H4 (cell line): ENCODE results near the gene ASPSCR1. TPM values are rescaled to one million over a fixed set of nuclear protein-coding genes. Genes with fewer than 3 reads are reported as not detected.
"Not testable (repeated sequence)": the region's sequence is repeated elsewhere in the genome, so short reads cannot be mapped to it uniquely, and the experiment has no call there.

ENCODE experiments used
- DNase-seq: peaks from one replicate; pipeline ENCODE4 v3.0.0-alpha.2; 2015; ENCODE audit warnings: low spot score
- total RNA-seq: library from RNA; depleted of rRNA; stranded (reverse); fragments of >200 nt; shearing (Covaris generic); gene quantifications from 2 replicates; pipeline ENCODE4 v1.2.3, GENCODE V29; 2014

ASPSCR1 gene
- total RNA-seq, 1 experiment from 2014 or later, result 24.9 TPM

GRCh38 chr17:82023447-82024241 lies 46.2 kb downstream of the ASPSCR1 start:
- no peak for DNase-seq

- no peak for DNase-seq
These were observed 47.4 kb downstream of the ASPSCR1 start for GRCh38 chr17:82024859-82025258.

DNA sequence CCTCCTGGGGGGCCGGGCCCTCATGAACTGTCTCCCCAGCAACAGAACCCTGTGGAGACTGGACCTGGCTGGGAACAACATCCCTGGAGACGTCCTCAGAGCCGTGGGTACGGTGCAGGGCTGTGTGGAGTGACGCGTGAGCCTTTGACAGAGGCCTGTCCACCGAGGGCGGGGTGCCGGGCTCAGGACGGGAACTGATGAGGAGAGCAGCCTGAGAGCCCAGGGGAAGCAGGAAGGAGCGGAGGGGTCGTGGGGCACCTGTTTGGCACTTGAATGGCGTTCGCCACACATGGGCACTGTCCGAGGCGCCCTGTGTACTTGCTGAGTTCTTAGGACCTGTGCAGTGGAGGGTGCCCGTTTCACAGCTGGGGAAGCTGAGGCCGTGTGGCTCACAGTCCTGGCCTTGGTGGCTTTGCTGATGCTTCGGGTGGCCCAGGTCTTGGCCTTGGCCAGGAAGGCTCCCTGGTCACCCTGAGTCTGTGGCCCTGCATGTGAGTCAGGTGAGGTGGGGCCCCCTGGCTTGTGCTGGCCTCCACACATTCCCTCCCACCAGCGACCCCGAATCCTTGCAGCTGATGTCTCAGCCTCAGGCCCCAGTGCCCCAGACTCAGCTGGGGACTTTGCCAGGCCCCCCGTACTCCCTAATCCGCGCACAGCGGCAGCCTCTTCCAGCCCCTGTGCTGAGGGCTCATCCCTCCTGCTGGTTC lies 48.1 kb downstream of the ASPSCR1 start:
- no peak for DNase-seq

DNA sequence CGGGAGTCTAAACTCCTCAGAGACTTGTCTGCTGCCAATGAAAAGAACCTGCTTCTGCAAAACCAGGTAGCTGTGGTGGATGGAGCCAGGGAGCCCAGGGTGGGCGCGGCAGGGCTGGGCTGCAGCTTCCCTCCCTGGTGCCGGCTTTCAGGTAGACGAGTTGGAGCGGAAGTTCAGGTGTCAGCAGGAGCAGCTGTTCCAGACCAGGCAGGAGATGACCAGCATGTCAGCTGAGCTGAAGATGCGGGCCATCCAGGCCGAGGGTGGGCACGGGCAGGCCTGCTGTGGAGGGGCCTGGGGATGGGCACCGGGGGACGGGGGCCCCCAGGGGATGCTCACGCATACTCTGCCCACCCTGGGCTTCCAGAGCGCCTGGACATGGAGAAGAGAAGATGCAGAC lies 50.8 kb downstream of the ASPSCR1 start:
- DNase-seq, result no peak

DNA sequence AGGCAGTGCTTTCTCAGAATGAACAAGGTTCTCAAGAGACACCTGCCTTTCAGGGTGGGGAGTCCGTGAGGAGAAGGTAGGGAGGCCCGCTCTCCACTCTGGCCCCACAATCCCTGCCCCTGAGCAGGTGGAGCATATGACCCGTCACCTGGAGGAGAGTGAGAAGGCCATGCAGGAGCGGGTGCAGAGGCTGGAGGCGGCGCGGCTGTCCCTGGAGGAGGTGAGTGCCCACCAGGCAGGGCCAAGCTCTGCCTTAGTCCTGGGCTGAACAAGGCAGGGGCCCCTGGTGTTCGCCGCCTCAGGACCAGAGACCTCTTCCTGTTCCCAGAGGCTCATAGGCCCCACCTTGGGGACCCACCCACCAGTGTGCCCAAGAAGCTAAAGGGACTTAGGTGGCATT lies 51.5 kb downstream of the ASPSCR1 start:
- no peak for DNase-seq

DNA sequence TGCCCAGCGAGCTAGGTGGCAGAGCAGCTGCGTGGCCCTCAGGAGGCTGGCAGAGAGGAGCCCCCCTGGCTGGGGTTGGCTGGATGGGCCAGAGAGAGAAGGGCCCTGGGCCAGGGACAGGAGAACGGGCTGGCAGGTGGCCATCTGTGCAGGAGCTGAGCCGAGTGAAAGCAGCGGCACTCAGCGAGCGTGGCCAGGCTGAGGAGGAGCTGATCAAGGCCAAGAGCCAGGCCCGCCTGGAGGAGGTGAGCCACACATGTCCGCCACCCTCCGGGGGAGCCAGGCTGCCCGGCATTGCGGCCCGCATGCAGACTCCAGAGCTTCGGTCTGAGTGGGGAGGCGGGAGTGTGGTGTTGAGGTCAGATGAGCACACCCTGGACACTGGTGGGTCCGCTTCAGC lies 52.0 kb downstream of the ASPSCR1 start:
- no peak for DNase-seq

DNA sequence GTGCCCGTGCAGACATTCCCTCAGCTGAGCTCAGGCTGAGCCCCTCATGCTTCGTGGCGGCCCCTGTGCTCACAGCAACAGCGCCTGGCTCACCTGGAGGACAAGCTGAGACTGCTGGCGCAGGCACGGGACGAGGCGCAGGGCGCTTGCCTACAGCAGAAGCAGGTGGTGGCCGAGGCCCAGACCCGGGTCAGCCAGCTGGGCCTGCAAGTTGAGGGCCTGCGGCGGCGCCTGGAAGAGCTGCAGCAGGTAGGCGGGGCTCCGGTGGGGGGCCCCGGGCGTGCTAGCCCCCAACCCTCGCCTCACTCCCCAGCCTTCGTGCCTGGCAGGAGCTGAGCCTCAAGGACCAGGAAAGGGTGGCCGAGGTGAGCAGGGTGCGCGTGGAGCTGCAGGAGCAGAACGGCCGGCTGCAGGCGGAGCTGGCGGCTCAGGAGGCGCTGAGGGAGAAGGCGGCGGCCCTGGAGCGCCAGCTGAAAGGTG lies 52.6 kb downstream of the ASPSCR1 start:
- no peak for DNase-seq

DNA sequence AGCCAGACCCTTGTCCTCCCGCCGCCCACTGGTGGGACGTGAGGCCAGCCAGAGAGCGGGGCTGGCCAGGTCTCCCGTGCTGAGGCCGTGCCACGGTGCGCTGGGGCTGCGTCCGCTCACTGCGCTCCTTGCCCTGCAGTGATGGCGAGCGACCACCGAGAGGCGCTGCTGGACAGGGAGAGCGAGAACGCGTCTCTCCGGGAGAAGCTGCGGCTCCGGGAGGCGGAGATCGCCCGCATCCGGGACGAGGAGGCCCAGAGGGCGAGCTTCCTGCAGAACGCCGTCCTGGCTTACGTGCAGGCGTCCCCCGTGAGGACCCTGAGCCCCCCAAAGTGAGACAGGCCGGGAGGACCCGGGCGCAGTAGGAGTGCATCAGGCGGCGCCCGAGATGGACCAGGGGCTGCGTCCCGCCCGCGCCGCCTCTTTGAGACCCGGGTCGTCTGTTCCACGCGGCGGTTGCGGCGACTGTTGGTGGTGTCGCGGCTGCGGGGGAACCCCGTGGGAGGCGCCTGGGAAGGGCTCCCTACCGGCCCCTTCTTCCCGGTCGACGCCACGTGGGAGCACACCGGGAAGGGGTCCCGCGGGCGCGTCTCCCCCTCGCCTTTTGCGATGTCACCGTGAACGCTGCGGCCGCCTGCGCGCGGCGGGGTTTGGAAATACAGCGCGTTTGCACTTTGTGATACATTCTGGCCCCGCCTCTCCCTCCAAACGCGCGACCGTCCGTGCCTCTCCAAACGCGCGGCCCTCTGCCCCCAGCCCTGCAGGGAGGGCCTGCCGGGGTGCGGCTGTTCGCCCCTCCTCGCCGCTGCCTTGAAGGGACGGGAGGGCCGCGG lies 53.3 kb downstream of the ASPSCR1 start:
- peak; percentile 49 for DNase-seq

DNA sequence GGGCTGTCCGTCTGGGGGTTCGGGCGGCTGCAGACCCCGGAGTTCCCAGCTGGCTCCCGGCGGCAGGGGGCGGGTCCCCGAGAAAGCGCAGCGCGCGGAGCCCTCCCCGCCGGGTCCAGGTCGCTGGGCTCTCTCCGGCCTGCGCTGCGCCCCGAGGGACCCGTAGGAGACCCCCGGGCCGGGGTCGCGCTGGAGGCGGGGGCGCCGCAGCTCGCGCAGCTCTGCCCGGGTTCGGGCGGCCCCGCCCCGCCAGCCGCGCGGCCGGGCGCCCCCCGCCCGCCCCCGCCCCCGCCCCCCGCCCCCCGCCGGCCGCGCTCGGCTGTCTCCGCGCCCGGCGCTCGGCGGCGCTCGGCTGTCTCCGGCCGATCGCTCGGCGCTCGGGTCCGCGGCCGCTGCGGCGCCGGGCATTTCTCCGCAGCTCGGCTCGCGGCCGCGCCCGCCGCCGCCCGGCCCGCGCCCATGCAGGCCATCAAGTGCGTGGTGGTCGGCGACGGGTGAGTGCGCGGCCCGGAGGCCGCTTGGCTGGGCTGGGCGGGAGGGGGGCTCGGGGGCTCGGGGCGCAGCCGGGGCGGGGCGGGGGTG lies 54.0 kb downstream of the ASPSCR1 start, which contains the start of gene RAC3:
RAC3 (plus strand) TSS at position 376 of the 582 bp plus-strand sequence; CDS start at position 460, 84 bp downstream.
- no peak for DNase-seq

- no peak for DNase-seq
These were observed 54.6 kb downstream of the ASPSCR1 start for GRCh38 chr17:82031885-82032627.

DNA sequence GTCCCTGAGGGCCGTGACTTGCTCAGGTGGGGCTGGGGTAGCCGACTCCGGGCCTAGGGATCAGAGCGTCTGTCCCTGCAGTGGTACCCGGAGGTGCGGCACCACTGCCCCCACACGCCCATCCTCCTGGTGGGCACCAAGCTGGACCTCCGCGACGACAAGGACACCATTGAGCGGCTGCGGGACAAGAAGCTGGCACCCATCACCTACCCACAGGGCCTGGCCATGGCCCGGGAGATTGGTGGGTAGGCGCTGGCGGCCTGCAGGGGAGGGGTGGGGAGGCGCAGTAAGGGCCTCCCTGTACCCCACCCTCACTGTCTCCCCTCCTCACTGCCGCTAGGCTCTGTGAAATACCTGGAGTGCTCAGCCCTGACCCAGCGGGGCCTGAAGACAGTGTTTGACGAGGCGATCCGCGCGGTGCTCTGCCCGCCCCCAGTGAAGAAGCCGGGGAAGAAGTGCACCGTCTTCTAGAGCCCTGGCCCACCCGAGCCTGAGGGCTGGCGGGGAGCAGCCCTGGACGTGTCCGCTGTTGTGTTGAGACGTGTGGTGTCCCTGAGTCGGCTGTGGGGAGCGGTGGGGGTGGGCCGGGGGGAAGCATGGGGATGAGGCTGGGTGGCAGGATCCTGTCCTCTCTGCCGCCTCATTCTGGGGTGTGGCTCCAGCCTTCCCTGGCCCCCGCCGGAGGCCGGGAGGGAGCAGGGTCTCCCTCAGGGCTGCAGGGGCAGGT lies 56.1 kb downstream of the ASPSCR1 start:
- DNase-seq, result no peak

DNA sequence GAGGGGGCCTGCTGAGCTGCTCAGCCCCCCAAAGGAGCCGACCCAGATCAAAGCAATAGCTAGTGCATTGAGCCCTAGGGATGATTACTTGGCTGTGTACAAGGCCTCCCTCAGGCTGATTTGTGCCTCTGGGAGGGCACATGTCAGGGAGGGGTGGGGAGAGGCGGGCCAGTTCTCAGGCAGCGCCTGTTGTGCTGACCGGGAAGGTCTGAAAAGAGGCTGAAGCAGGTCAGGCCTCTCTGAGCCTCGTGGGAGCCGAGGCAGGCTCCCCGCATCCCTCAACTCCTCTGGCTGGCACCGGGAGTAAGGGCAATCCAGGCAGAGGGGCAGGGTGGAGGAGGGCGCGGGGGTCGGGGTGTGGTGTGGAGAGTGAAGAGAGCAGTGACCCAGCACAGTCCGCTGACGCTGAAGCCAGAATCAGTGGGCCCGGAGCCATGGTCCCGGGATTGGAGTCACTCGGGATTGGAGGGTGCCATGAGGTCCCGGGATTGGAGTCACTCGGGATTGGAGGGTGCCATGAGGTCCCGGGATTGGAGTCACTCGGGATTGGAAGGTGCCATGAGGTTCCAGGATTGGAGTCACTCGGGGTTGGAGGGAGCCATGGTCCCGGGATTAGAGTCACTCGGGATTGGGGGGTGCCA lies 57.1 kb downstream of the ASPSCR1 start:
- no peak for DNase-seq

DNA sequence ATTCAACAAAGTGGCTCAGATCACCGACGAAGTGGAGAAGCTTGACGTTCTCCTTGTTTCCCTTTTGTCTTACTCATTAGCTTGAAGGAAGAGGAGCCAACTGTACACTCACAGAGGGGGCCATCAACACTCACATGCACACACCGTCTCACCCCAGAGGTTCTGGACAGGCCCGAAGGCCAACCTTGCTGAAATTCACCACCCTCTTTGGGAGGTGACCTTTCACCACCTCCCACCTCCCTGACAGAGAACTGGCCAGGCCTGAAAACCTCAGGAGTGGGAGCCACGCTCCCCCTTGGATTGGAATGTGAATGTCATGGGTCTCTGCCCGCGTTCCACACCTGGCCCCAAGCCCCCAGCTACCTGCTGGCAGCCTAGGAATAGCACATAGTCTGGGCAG lies 58.1 kb downstream of the ASPSCR1 start:
- no peak for DNase-seq

GRCh38 chr17:82035956-82036633 lies 58.7 kb downstream of the ASPSCR1 start:
- DNase-seq, result no peak

GRCh38 chr17:82036634-82037091 lies 59.2 kb downstream of the ASPSCR1 start:
- no peak for DNase-seq

DNA sequence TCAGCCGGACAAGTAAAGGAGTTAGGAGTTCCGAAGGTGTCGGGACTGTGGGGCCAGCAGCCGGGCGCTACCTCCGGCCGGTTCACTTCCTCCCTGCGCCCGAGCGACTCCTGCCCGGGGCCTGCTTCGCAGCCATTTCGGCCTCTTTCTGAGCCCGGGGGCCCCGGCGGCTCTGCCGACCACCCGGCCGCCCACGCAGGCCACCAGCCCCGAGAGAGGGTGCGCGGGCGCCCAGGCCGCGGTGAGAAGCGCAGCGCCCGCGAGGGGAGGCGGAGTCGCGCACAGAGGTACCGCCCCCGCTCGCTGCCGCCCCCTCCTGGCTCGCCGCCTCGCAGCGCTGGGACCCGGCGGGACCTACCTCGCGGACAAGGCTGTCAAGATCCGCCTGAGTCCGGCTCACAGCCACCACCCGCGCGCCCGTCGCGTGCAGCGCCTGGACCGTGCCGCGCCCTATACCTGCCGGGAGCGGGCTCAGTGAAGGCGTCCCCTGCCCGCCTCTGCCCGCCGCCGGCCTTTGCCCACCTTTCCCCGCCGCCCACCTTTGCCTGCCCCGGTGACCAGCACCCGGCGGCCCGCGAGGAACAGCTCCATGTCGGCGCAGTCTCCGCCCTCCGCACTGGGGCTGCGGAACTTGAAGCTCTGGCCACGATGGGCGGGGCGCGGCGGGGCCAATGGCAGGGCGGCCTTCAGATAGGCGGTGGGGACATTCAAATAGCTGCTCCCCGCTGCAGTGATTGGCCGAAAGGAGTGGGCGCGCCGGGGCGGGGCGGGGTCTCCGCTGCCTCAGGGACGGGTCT lies 59.9 kb downstream of the ASPSCR1 start, which contains the start of gene DCXR:
DCXR (minus strand) TSS at position 606 of the 797 bp plus-strand sequence; CDS start at position 591, 15 bp downstream.
- DNase-seq, result peak; percentile 95

- DNase-seq, result no peak
These were observed 60.4 kb downstream of the ASPSCR1 start for GRCh38 chr17:82037889-82038195.

GRCh38 chr17:82038796-82039409 lies 61.5 kb downstream of the ASPSCR1 start:
- DNase-seq, result not testable (repeated sequence)
